Choroid plexus epithelial cell (primary cell): ENCODE measurements around the gene SETD2.

ENCODE experiments used
- DNase-seq: peaks from one replicate; pipeline ENCODE4 v3.0.0-alpha.2; 2010; ENCODE audit warnings: low read depth
- H3K4me3 ChIP-seq: 2 replicates; pipeline ENCODE4 v1.5.1; 2011; ENCODE audit warnings: low read depth, mild to moderate bottlenecking, control low read depth, low read length, moderate library complexity
- TF ChIP-seq, protein P1 (sequence below): conservative IDR thresholded peaks from 2 replicates; pipeline ENCODE4 v1.5.1; 2011; ENCODE audit warnings: low read depth, mild to moderate bottlenecking, control low read depth, inconsistent platforms, low read length, moderate library complexity

SETD2 gene

DNA sequence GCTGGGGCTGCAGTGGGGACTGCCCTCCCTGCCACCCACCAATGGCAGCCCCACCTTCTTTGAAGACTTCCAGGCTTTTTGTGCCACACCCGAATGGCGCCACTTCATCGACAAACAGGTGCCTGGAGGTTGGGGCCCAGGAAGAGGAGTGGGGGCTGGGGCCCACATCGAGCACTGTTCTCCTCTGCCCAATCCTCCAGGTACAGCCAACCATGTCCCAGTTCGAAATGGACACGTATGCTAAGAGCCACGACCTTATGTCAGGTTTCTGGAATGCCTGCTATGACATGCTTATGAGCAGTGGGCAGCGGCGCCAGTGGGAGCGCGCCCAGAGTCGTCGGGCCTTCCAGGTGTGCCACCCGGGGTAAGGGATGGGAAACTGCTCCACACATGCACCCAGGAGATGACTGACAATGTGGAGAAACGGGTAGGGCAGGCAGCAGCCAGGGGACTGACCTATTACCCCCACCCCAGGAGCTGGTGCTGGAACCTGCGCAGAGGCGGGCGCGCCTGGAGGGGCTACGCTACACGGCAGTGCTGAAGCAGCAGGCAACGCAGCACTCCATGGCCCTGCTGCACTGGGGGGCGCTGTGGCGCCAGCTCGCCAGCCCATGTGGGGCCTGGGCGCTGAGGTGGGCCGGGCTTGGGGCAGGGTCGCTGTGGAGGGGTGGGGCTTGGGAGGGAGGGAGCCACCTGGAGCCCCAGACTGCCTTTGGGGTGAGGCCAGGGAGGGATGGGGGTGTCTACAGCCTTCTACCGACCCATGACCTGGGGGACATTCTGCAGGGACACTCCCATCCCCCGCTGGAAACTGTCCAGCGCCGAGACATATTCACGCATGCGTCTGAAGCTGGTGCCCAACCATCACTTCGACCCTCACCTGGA is 161.5 kb downstream of the SETD2 start:
- DNase-seq: no peak
- TF ChIP-seq, protein P1, sequence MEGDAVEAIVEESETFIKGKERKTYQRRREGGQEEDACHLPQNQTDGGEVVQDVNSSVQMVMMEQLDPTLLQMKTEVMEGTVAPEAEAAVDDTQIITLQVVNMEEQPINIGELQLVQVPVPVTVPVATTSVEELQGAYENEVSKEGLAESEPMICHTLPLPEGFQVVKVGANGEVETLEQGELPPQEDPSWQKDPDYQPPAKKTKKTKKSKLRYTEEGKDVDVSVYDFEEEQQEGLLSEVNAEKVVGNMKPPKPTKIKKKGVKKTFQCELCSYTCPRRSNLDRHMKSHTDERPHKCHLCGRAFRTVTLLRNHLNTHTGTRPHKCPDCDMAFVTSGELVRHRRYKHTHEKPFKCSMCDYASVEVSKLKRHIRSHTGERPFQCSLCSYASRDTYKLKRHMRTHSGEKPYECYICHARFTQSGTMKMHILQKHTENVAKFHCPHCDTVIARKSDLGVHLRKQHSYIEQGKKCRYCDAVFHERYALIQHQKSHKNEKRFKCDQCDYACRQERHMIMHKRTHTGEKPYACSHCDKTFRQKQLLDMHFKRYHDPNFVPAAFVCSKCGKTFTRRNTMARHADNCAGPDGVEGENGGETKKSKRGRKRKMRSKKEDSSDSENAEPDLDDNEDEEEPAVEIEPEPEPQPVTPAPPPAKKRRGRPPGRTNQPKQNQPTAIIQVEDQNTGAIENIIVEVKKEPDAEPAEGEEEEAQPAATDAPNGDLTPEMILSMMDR: peak; percentile 38
- no peak overlapping the region for H3K4me3 ChIP-seq

DNA sequence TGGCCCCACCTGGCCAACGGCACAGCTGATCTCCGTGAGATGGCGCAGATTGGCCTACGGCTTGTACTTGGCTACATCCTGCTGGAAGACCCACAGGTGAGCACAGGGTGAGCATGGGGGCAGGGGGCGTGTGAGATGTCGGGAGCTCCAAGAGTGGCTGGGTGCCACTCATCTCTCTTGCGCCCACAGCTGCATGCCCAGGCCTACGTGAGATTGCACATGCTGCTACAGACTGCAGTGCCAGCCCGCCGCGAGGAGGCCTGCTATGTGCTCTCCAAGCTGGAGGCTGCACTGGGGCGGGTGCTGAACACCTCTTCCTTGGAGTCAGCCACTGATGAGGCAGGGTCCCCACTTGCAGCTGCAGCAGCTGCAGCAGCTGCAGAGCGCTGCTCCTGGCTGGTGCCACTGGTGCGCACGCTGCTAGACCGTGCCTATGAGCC is 162.2 kb downstream of the SETD2 start:
- DNase-seq: no peak
- no peak overlapping the region for H3K4me3 ChIP-seq
- TF ChIP-seq, protein P1: no peak

DNA sequence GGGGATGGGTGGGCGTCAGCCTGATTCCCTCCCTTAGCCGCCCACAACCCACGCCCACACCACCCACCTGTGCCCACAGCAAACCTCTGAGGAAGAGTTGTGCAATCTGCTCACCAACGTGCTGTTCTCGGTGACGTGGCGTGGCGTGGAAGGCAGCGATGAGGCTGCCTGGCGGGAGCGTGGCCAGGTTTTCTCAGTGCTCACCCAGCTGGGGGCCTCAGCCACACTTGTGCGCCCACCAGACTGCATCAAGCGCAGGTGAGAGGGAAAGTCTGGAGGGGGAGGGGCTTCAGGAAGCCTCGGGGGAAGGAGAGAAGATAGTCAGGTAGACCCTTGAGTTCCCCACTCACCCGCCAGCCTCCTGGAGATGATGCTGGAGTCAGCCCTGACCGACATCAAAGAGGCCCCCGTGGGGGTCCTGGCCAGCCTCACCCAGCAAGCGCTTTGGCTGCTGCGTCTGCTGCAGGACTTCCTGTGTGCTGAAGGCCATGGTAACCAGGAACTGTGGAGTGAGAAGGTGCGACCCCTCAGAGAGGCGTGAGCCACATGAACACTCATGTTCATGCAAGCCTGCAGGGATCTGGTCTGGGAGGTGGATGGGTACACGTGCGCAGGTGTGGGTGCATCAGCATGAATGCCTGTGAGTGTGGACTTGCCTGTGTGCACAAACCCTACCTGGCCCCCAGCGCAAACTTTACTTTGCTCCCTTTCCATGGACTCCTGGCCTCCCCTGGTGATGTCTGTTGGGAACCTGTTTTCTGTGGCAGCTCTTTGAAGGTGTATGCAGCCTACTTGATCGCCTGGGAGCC is 162.8 kb downstream of the SETD2 start:
- TF ChIP-seq, protein P1: no peak

DNA sequence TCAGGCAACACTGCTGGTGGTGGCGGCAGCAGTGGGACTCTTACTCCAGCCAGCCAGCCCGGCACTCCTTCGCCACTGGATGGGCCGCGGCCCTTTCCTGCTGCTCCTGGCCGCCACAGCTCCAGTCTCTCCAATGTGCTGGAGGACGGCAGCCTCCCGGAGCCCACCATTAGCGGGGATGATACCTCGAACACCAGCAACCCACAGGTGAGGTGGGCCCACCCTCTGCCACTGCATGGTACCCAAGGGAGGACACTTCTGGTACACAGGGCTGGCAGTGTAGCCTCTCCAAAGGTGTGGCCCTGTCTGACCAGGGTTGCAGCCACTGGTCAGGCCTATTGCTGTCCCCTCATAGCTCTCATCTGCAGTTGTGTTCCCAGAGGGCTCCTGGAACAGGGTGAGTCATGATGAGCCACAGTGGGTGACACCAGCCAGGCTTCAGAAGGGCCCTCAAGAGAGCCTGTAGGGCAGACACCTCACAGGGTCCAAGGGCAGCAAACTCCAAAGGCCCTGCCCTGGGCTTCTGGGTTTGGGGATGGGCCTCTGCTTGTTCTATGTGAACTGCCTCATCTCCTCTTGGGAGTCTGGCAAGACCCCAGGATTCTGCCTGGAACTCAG is 163.6 kb downstream of the SETD2 start:
- no peak for DNase-seq
- TF ChIP-seq, protein P1: no peak

More for the DNA sequence above, 162.8 kb downstream of the SETD2 start:
- DNase-seq: no peak
- no peak overlapping the region for H3K4me3 ChIP-seq

DNA sequence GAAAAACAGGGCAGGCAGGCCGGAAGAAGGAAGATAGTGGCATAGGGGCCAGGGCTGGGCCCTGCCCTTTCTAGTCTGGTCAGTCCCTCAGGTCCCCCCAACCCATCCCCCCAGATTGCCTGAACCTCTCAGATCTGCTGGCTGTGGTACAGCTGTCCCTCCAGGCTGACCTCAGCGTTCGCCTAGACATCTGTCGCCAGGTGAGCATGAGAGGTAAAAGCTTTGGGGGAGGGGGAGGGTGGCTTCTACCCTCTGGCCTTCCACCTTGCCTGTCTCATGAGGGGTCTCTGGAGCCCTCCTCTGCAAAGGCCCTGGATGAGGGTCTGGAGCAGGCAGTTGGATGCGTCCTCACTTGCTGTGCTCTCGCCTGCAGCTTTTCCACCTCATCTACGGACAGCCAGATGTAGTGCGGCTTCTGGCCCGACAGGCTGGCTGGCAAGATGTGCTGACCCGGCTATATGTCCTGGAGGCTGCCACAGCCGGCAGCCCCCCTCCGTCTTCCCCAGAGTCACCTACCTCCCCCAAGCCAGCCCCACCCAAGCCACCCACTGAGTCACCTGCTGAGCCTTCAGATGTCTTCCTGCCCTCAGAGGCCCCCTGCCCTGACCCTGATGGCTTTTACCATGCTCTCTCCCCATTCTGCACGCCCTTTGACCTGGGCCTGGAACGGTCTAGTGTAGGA is 164.3 kb downstream of the SETD2 start:
- TF ChIP-seq, protein P1: no peak

More for the DNA sequence above, 163.6 kb downstream of the SETD2 start:
- H3K4me3 ChIP-seq: no peak overlapping the region

DNA sequence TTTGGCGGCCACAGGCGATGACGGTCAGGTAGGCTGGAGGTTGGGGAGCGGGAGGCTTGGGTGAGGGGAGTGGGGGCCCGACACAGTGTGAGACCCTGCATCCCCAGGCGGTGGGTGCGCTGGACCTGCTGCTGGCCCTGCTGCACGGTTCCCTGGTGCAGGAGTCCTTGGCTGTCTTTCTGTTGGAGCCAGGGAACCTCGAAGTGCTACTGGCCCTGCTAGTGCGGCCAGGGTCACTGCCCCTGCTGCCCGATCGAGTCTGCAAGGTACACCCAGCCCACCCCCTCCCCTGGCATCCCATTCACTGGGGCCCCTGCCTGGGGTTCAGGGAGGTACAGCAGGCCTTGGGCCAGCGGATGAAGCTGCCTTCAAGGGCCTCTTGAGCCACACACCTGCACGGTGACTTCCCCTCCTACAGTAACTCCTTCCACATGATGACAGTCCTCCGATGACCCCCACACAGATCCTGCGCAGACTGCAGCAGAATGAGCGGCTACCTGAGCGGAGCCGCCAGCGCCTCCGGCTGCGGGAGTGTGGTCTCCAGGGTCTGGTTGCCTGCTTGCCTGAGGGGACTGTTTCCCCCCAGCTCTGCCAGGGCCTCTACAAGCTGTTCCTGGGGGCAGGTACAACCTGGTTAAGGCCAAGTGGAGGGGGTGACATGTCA is 164.9 kb downstream of the SETD2 start:
- TF ChIP-seq, protein P1: no peak
- H3K4me3 ChIP-seq: no peak overlapping the region
- no peak for DNase-seq

More for the DNA sequence above, 164.3 kb downstream of the SETD2 start:
- no peak overlapping the region for H3K4me3 ChIP-seq
- DNase-seq: no peak
